Measurements from ENCODE around the gene MRAS.

Gene MRAS

GRCh38 chr3:138370321-138370720 lies 21.9 kb downstream of the MRAS start:
- H3K4me3 ChIP-seq (ENCODE audit: control insufficient read depth, low read depth, low read length), result no peak overlapping the region
- DNase-seq (ENCODE audit: low read depth), result no peak
- TF ChIP-seq CTCF (conservative IDR thresholded peaks at IDR 0.05; ENCODE audit: control insufficient read depth, insufficient read depth, low read depth, low read length), result no peak

DNA sequence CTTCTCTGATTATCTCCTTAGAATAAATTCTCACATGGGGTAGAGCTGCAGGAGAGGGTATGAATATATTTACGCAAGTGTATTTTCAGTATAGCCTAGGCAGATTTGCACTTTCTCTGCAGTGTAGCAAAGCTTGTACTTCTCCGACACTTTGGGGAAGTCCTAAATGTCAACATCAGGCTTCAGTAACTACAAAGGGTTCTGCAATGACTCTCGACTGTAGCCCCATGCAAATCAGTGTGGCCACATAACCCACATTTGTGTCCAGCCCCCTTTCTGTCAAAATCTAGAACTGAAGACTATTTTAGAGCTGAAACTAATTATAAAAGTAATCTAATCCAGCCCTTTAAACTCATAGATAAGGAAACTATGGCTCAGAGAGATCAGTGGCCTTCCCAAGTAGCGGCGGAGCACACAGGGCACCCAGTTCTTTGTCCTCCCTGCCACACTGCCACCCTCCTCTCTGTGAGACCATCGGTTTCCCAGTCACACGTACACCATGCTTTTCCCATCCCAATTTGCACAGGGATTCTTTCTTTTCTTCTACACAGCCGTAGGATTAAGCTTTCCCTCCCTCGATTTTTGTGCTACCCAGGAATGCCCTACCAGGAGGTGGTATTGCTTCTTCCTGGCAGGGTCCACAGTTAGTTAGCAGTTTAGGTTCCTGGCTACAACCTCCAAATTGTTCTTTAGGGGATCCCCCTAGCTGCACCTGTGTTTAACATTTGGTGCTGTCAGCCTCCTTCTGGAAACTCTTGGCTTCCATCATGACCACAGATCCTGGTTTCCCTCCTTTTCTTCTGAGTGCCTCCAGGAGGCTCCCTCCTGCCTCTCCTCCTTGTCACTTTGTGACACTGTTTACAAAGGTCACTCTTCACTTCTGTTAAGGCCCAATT lies 22.9 kb downstream of the MRAS start:
- no peak overlapping the region for H3K4me3 ChIP-seq (ENCODE audit: control insufficient read depth, low read depth, low read length)
- TF ChIP-seq CTCF (conservative IDR thresholded peaks at IDR 0.05; ENCODE audit: control insufficient read depth, insufficient read depth, low read depth, low read length), result no peak
- no peak for DNase-seq (ENCODE audit: low read depth)

DNA sequence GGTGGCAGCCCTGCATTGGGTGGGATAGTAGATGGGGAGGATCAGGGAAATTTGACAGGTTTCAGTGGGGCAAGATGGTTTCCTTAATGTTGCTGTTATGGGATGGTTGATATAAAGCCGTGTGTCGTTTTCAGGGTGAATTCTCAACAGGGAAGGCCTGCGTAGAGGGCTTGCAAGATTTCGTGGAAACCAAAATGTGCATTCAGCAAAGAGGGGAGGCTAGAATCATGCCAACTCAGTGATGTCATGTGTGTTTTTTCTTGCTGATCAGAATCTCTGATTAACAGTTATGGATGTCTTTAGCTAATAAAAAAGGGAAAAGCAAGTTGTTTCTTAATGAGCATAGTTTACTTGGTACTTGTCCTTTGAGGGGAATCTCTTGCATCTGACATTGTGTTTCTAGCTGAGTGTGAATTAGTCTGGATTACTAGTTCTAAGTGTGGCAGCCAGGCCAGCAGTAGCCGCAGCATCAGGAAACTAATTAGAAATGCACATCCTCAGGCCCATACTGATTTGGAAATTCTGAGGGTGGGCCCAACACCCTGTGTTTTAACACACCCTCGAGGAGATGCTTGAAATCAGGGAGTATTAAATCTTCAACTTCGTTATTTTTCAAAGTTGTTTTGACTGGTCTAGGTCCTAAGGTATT lies 24.8 kb downstream of the MRAS start:
- TF ChIP-seq CTCF (conservative IDR thresholded peaks at IDR 0.05; ENCODE audit: control insufficient read depth, insufficient read depth, low read depth, low read length), result no peak
- no peak for DNase-seq (ENCODE audit: low read depth)

DNA sequence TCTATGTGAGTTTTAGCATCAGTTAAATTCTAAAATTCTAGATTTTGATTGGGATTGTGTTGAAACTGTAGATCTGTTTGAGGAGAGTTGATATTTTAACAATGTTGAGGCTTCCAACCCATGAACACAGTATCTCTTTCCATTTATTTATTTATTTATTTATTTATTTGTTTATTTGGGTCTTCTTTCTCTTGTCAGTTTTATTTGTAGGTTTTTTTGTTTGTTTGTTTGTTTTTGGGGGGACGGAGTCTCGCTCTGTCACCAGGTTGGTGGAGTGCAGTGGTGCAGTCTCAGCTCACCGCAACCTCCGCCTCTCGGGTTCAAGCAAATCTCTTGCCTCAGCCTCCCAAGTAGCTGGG lies 25.3 kb downstream of the MRAS start:
- H3K4me3 ChIP-seq (ENCODE audit: control insufficient read depth, low read depth, low read length), result no peak overlapping the region
- TF ChIP-seq CTCF (conservative IDR thresholded peaks at IDR 0.05; ENCODE audit: control insufficient read depth, insufficient read depth, low read depth, low read length), result no peak
- no peak for DNase-seq (ENCODE audit: low read depth)

More for the DNA sequence above, 24.8 kb downstream of the MRAS start:
- H3K4me3 ChIP-seq (ENCODE audit: control insufficient read depth, low read depth, low read length), result no peak overlapping the region

- H3K4me3 ChIP-seq (ENCODE audit: control insufficient read depth, low read depth, low read length), result no peak overlapping the region
- no peak for TF ChIP-seq CTCF (conservative IDR thresholded peaks at IDR 0.05; ENCODE audit: control insufficient read depth, insufficient read depth, low read depth, low read length)
- DNase-seq (ENCODE audit: low read depth), result no peak
Observed at GRCh38 chr3:138374573-138375134, 26.3 kb downstream of the MRAS start.

GRCh38 chr3:138375447-138375846 lies 27.1 kb downstream of the MRAS start:
- no peak overlapping the region for H3K4me3 ChIP-seq (ENCODE audit: control insufficient read depth, low read depth, low read length)
- DNase-seq (ENCODE audit: low read depth), result no peak
- TF ChIP-seq CTCF (conservative IDR thresholded peaks at IDR 0.05; ENCODE audit: control insufficient read depth, insufficient read depth, low read depth, low read length), result no peak

Data from fibroblast of mammary gland (primary cell).